Stimulated activated naive CD8-positive, alpha-beta T cell treated with anti-CD3 and anti-CD28 coated beads, Interleukin-15, Interleukin-2, amounts not matched to agents 100 U/mL and 50 U/mL, for 24 hours (primary cell): ENCODE results near the gene C4orf50.

ENCODE experiments used
- ATAC-seq: fragments of 150-1000 bp; cut with Tn5 transposase; one replicate; pipeline ENCODE4 v1.10.0; 2021
- DNase-seq: peaks from one replicate; pipeline ENCODE4 v3.0.0; 2021

Gene C4orf50

GRCh38 chr4:6043188-6043587, 25.0 kb upstream of the C4orf50 start:
- ATAC-seq (no peak), DNase-seq (no peak)

- DNase-seq = no peak
- peak; percentile 31 for ATAC-seq
These were observed 24.2 kb upstream of the C4orf50 start for GRCh38 chr4:6042293-6043063.

GRCh38 chr4:6041800-6042199, 23.6 kb upstream of the C4orf50 start:
- DNase-seq = no peak
- ATAC-seq = no peak

- DNase-seq (no peak), ATAC-seq (no peak)
These were observed 20.5 kb upstream of the C4orf50 start for GRCh38 chr4:6038711-6039110.

GRCh38 chr4:6035786-6036185, 17.6 kb upstream of the C4orf50 start:
- no peak for DNase-seq
- ATAC-seq = no peak

- no peak for ATAC-seq
- no peak for DNase-seq
These were observed 15.2 kb upstream of the C4orf50 start for GRCh38 chr4:6033381-6033780.

GRCh38 chr4:6032249-6033244, 14.3 kb upstream of the C4orf50 start:
- no peak for DNase-seq

GRCh38 chr4:6031846-6032245, 13.6 kb upstream of the C4orf50 start:
- ATAC-seq (no peak), DNase-seq (no peak)

More at GRCh38 chr4:6032249-6033244, 14.3 kb upstream of the C4orf50 start:
- no peak for ATAC-seq

GRCh38 chr4:6030679-6031078, 12.4 kb upstream of the C4orf50 start:
- no peak for ATAC-seq
- DNase-seq = no peak

GRCh38 chr4:6029254-6029653, 11.0 kb upstream of the C4orf50 start:
- ATAC-seq (no peak), DNase-seq (no peak)

- ATAC-seq (no peak), DNase-seq (no peak)
These were observed 9.9 kb upstream of the C4orf50 start for GRCh38 chr4:6028168-6028567.

- DNase-seq = no peak
- ATAC-seq = no peak
These were observed 9.2 kb upstream of the C4orf50 start for GRCh38 chr4:6027392-6027791.

GRCh38 chr4:6024313-6024960, 6.2 kb upstream of the C4orf50 start:
- no peak for DNase-seq
- ATAC-seq = no peak

GRCh38 chr4:6023731-6024130, 5.5 kb upstream of the C4orf50 start:
- DNase-seq (no peak), ATAC-seq (no peak)

- ATAC-seq = no peak
- DNase-seq = no peak
These were observed 4.5 kb upstream of the C4orf50 start for GRCh38 chr4:6022607-6023288.

GRCh38 chr4:6021831-6022606, 3.8 kb upstream of the C4orf50 start:
- ATAC-seq = no peak
- no peak for DNase-seq

- ATAC-seq (no peak), DNase-seq (no peak)
These were observed 2.4 kb upstream of the C4orf50 start for GRCh38 chr4:6020613-6021012.

GRCh38 chr4:6019316-6020263, 1.4 kb upstream of the C4orf50 start:
- ATAC-seq = no peak
- DNase-seq = peak; percentile 35

GRCh38 chr4:6017800-6018199, 431 bp downstream of the C4orf50 start:
- no peak for DNase-seq
- no peak for ATAC-seq

- DNase-seq (no peak), ATAC-seq (no peak)
These were observed 1.2 kb downstream of the C4orf50 start for GRCh38 chr4:6017030-6017429.
